Mesendoderm (in vitro differentiated cells): ENCODE measurements around the gene ABCC1.

Source experiments
- DNase-seq: peaks from one replicate; pipeline ENCODE4 v3.0.0; 2013
- H2AK5ac ChIP-seq: 2 replicates; pipeline ENCODE4 v1.6.1; 2013; ENCODE audit warnings: low read length, inconsistent platforms
- H2BK120ac ChIP-seq: 2 replicates; pipeline ENCODE4 v1.6.1; 2013; ENCODE audit warnings: low read depth, mild to moderate bottlenecking, low read length, moderate library complexity, mixed read lengths
- H2BK15ac ChIP-seq: replicated peaks from 2 replicates; pipeline ENCODE4 v1.6.1; 2013; ENCODE audit warnings: low read depth, mild to moderate bottlenecking, moderate library complexity
- H2BK5ac ChIP-seq: 2 replicates; pipeline ENCODE4 v1.6.1; 2013; ENCODE audit warnings: low read length, inconsistent platforms
- H3K18ac ChIP-seq: 2 replicates; pipeline ENCODE4 v1.6.1; 2013; ENCODE audit warnings: mild to moderate bottlenecking, low read length, mixed read lengths
- H3K23ac ChIP-seq: one replicate; pipeline ENCODE4 v1.6.1; 2013; ENCODE audit warnings: low read length
- H3K27ac ChIP-seq: 2 replicates; pipeline ENCODE4 v1.5.1; 2013; ENCODE audit warnings: low read depth, mild to moderate bottlenecking, inconsistent platforms, low read length, moderate library complexity
- H3K27me3 ChIP-seq: 2 replicates; pipeline ENCODE4 v1.6.1; 2013; ENCODE audit warnings: low read length, control low read depth, mild to moderate bottlenecking, inconsistent platforms; ENCODE audit not compliant: insufficient read depth, poor library complexity
- H3K36me3 ChIP-seq: 2 replicates; pipeline ENCODE4 v1.6.1; 2013; ENCODE audit warnings: low read length, inconsistent platforms; ENCODE audit not compliant: control insufficient read depth, insufficient read depth
- H3K4ac ChIP-seq: one replicate; pipeline ENCODE4 v1.6.1; 2013; ENCODE audit warnings: low read depth, mild to moderate bottlenecking, low read length, moderate library complexity
- H3K4me1 ChIP-seq: 2 replicates; pipeline ENCODE4 v1.6.1; 2013; ENCODE audit warnings: low read depth, low read length, inconsistent platforms; ENCODE audit not compliant: control insufficient read depth
- H3K4me2 ChIP-seq: 2 replicates; pipeline ENCODE4 v1.6.1; 2013; ENCODE audit warnings: low read length
- H3K4me3 ChIP-seq: 2 replicates; pipeline ENCODE4 v1.5.1; 2013; ENCODE audit warnings: mild to moderate bottlenecking, low read length
- H3K56ac ChIP-seq: one replicate; pipeline ENCODE4 v1.6.1; 2013; ENCODE audit warnings: low read length
- H3K79me1 ChIP-seq: 2 replicates; pipeline ENCODE4 v1.6.1; 2013; ENCODE audit warnings: low read length, inconsistent platforms
- H3K79me2 ChIP-seq: 2 replicates; pipeline ENCODE4 v1.6.1; 2013; ENCODE audit warnings: mild to moderate bottlenecking, low read length; ENCODE audit not compliant: control insufficient read depth, insufficient read depth
- H3K9ac ChIP-seq: 2 replicates; pipeline ENCODE4 v1.6.1; 2013; ENCODE audit warnings: low read length, inconsistent platforms
- H4K5ac ChIP-seq: one replicate; pipeline ENCODE4 v1.6.1; 2013; ENCODE audit warnings: low read length
- H4K8ac ChIP-seq: one replicate; pipeline ENCODE4 v1.6.1; 2013; ENCODE audit warnings: low read depth, mild to moderate bottlenecking, control low read depth, low read length, moderate library complexity
- WGBS: extraction: QIAGEN DNeasy Blood & Tissue Kit; methylation state at CpG from one replicate; pipeline ENCODE4 v1.1.7; 2013; ENCODE audit warnings: low lambda C conversion rate, missing lambda C conversion rate; ENCODE audit not compliant: insufficient coverage; ENCODE audit errors: extremely low coverage; 5-methylcytosine and 5-hydroxymethylcytosine counted together

ABCC1 gene

DNA sequence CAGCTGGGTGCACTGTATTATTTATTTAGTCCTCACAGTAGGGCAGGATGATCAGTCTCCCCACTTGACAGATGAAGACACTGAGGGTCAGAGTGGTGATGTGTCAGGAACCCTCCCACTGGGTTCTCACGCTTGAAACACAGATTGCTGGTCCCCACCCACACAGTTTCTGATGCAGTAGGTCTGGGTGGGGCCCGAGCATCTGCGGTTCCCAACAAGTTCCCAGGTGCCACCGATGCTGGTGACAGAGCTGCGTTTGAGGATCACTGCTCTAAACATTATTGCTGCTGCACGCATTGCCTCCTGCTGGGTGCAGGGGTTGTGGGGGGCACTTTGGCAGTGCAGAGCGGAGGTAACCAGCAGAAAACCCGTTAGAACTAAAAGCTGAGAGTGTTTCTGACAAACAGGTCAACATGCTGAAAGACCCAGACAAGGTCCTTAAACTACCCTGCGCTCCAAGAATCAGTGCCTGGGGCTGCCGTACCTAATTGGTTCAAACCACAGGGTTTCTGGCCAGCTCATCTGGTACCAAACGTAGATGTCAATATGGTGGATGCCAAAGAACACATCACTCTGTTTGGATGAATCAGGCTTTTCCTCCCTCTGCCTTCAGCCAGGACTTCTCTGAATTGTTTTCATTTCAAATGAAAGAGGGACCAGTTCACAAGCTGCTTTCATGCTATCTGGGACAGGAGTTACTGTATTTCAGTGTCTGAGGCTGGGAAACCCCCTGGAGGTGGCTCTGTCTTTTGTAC lies 76.0 kb downstream of the ABCC1 start:
- Histone ChIP-seq H2BK15ac (no peak overlapping the region), H3K27me3 (no peaks in the 10 kb centered on the region), H3K56ac (no peak overlapping the region), H3K4me3 (no peak overlapping the region), H3K27ac (no peak overlapping the region), H3K23ac (no peak overlapping the region), H3K36me3 (peaks cover 1% of the 10 kb centered on the region), H3K4me2 (no peak overlapping the region), H3K79me1 (peaks cover 6% of the 10 kb centered on the region), H3K18ac (no peak overlapping the region), H3K4ac (no peak overlapping the region), H2BK5ac (no peak overlapping the region), H4K8ac (no peak overlapping the region), H3K79me2 (no peaks in the 10 kb centered on the region), H2AK5ac (no peak overlapping the region), H3K4me1 (no peaks in the 10 kb centered on the region), H2BK120ac (no peak overlapping the region), H3K9ac (no peak overlapping the region), H4K5ac (no peak overlapping the region)
- no CpG with 5 or more reads among the region's 11 CpGs for WGBS
- no peak for DNase-seq

DNA sequence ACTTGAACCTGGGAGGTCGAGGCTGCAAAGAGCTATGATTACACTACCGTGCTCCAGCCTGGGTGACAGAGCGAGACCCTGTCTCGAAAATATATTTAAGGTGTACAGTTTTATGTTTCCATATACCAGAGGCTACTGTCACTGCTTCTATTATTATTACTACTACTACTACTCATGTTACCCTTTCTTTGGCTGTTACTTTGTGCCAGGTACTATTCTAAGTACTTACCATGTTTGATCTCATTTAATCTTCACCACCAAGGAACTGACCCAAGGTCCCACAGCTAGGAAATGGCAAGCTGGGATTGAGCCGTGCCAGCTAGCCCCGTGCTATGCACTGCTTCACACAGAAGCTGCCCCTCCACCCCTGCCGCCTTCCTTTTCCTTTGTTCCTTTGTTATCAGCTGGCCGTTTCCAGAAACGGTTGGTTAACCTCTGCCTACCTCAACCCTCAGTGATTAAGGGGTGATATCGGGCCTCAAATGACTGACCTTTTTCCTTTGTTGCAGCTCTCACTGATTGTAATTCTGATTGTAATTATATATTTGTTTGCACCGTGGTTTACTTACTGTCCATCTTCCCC lies 78.4 kb downstream of the ABCC1 start:
- no peak overlapping the region for H3K18ac ChIP-seq
- H3K4me2 ChIP-seq: no peak overlapping the region
- peaks cover 6% of the 10 kb centered on the region for H3K79me1 ChIP-seq
- no peak overlapping the region for H3K9ac ChIP-seq
- H2BK120ac ChIP-seq: no peak overlapping the region
- H3K36me3 ChIP-seq: peaks cover 1% of the 10 kb centered on the region
- no peak overlapping the region for H3K56ac ChIP-seq
- H3K4ac ChIP-seq: no peak overlapping the region
- H3K27me3 ChIP-seq: no peaks in the 10 kb centered on the region
- H2BK5ac ChIP-seq: no peak overlapping the region
- no peaks in the 10 kb centered on the region for H3K79me2 ChIP-seq
- no peaks in the 10 kb centered on the region for H3K4me1 ChIP-seq
- no CpG with 5 or more reads among the region's 11 CpGs for WGBS
- H3K4me3 ChIP-seq: no peak overlapping the region
- H2AK5ac ChIP-seq: no peak overlapping the region
- no peak overlapping the region for H4K8ac ChIP-seq
- no peak overlapping the region for H3K23ac ChIP-seq
- H2BK15ac ChIP-seq: no peak overlapping the region
- DNase-seq: no peak
- no peak overlapping the region for H3K27ac ChIP-seq
- H4K5ac ChIP-seq: no peak overlapping the region

DNA sequence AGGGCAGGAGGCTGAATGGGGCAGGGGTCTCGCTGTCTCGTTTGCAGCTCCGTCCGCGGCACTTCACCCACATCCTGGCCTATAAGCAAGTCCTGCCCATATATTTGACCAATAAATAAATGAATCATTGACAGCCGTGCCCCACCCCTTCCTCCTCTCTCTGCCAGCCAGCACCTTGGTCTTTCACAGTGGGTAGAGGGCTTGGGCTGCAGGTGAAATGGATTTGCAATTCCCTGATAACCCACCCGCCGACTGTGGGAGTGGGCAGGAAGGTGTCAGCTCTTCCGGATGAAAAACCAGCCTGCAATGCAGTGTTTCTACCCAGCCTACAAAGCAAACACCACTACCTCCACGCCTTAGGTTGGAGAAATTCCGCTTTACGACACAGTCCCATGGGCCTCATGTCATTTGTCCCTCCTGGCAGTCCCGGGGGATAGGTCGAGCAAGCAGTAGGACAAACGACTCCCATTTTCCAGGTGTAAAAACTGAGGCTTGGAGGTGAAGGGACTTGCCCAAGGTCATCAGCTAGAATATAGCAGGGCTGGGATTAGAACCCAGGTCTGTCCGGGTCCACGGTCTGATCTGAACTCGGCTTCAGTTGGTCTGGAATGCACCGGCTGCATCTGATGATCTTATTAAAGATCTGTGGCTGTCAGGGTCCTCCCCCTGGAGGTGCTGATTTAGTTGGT lies 79.0 kb downstream of the ABCC1 start:
- H3K56ac ChIP-seq: no peak overlapping the region
- H3K36me3 ChIP-seq: peaks cover 1% of the 10 kb centered on the region
- no CpG with 5 or more reads among the region's 19 CpGs for WGBS
- H3K4me2 ChIP-seq: no peak overlapping the region
- no peak overlapping the region for H3K18ac ChIP-seq
- H3K4me3 ChIP-seq: no peak overlapping the region
- no peak overlapping the region for H2AK5ac ChIP-seq
- no peaks in the 10 kb centered on the region for H3K4me1 ChIP-seq
- no peak overlapping the region for H2BK120ac ChIP-seq
- H3K27me3 ChIP-seq: no peaks in the 10 kb centered on the region
- H4K5ac ChIP-seq: no peak overlapping the region
- peaks cover 4% of the 10 kb centered on the region for H3K79me1 ChIP-seq
- H3K79me2 ChIP-seq: no peaks in the 10 kb centered on the region
- H3K27ac ChIP-seq: no peak overlapping the region
- H2BK5ac ChIP-seq: no peak overlapping the region
- H2BK15ac ChIP-seq: no peak overlapping the region
- H3K23ac ChIP-seq: no peak overlapping the region
- no peak overlapping the region for H3K9ac ChIP-seq
- no peak overlapping the region for H3K4ac ChIP-seq
- no peak for DNase-seq
- no peak overlapping the region for H4K8ac ChIP-seq

DNA sequence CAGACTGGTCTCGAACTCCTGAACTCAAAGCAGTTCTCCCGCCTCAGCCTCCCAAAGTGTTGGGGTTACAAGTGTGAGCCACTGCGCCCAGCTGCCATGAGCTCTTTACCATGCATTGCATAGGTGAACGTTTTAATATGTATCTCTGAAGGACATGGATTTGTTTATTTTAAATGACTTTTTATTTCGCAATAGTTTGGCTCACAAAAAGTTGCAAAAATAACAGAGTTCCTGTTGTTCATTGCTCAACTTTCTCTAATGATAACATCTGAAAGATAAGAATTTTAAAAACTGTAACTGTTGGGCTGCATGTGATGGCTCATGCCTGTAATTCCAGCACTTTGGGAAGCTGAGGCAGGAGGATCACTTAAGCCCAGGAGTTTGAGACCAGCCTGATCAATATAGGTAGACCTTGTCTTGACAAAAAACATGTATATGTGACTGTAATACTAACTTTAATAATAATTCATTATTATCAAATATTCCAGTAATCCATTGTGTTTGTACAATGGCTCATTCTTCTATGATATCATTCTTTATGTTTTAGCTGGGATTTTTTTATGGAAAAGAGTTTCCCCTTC lies 80.1 kb downstream of the ABCC1 start:
- Histone ChIP-seq H3K4me1 (no peaks in the 10 kb centered on the region), H4K5ac (no peak overlapping the region), H3K79me2 (no peaks in the 10 kb centered on the region), H3K79me1 (peaks cover 4% of the 10 kb centered on the region), H3K18ac (no peak overlapping the region), H3K36me3 (peaks cover 1% of the 10 kb centered on the region), H3K4me2 (no peak overlapping the region), H4K8ac (no peak overlapping the region), H3K4me3 (no peak overlapping the region), H2AK5ac (no peak overlapping the region), H3K9ac (no peak overlapping the region), H3K27me3 (no peaks in the 10 kb centered on the region), H3K56ac (no peak overlapping the region), H2BK15ac (no peak overlapping the region), H3K4ac (no peak overlapping the region), H2BK5ac (no peak overlapping the region), H2BK120ac (no peak overlapping the region), H3K27ac (no peak overlapping the region), H3K23ac (no peak overlapping the region)
- no CpG with 5 or more reads among the region's 5 CpGs for WGBS
- no peak for DNase-seq

DNA sequence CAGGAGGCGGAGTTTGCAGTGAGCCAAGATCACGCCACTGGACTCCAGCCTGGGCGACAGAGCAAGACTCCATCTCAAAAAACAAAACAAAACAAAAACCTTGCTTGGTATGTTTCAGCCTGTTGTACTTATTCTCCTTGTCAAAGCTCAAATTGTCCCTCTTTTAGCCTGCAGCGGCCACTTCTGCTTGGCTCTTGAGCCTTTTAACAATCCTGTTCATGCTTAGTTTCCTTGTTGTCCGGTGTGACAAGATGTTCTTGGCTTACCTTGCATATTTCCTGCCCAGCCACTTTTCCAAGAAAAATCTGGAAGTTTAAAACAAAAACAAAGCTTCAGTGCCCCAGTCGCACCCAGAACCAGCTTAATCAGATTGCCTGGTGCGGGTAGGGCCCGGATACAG lies 81.0 kb downstream of the ABCC1 start:
- whole genome bisulfite sequencing: no CpG with 5 or more reads among the region's 8 CpGs
- Histone ChIP-seq H2BK15ac (no peak overlapping the region), H2BK5ac (no peak overlapping the region), H3K27ac (no peak overlapping the region), H4K8ac (no peak overlapping the region), H3K56ac (no peak overlapping the region), H3K79me2 (no peaks in the 10 kb centered on the region), H2AK5ac (no peak overlapping the region), H3K4ac (no peak overlapping the region), H3K79me1 (peaks cover 4% of the 10 kb centered on the region), H4K5ac (no peak overlapping the region), H2BK120ac (no peak overlapping the region), H3K4me3 (no peak overlapping the region), H3K9ac (no peak overlapping the region), H3K36me3 (peaks cover 1% of the 10 kb centered on the region), H3K4me2 (no peak overlapping the region), H3K18ac (no peak overlapping the region), H3K23ac (no peak overlapping the region), H3K27me3 (no peaks in the 10 kb centered on the region), H3K4me1 (no peaks in the 10 kb centered on the region)
- DNase-seq: no peak
